Activated naive CD4-positive, alpha-beta T cell treated with anti-CD3 and anti-CD28 coated beads, Interleukin-2, amount 10 ng/mL, durations not matched to agents 7 days and 5 days (primary cell): ENCODE results near the gene CD300H.

ENCODE experiments used
- CTCF ChIA-PET: fragments of 350-600 bp; sonication (Branson Sonifier 250); formaldehyde crosslinking; loops from one replicate; lab custom pipeline; 2021; ENCODE audit warnings: antibody characterized with exemption; lab: Charles Lee
- DNase-seq: peaks from one replicate; pipeline ENCODE4 v3.0.0-alpha.2; 2020
- H3K27ac Mint-ChIP-seq: one replicate; pipeline ENCODE4 v1.8.0; 2021; ENCODE audit warnings: mild to moderate bottlenecking, moderate library complexity, mixed read lengths
- H3K27me3 Mint-ChIP-seq: one replicate; pipeline ENCODE4 v1.8.0; 2021; ENCODE audit warnings: mild to moderate bottlenecking, mixed read lengths
- H3K36me3 Mint-ChIP-seq: one replicate; pipeline ENCODE4 v1.8.0; 2021; ENCODE audit warnings: mixed read lengths
- H3K4me1 Mint-ChIP-seq: one replicate; pipeline ENCODE4 v1.8.0; 2021; ENCODE audit warnings: mixed read lengths
- H3K4me3 Mint-ChIP-seq: one replicate; pipeline ENCODE4 v1.8.0; 2021; ENCODE audit warnings: mild to moderate bottlenecking, moderate library complexity, mixed read lengths
- H3K9me3 Mint-ChIP-seq: one replicate; pipeline ENCODE4 v1.8.0; 2021; ENCODE audit warnings: mixed read lengths

The CD300H gene

GRCh38 chr17:74567397-74567796 lies at the start of gene CD300H:
TSS of gene CD300H (minus strand) at chr17:74567509.
- peaks cover 3% of the 10 kb centered on the region for H3K4me1 Mint-ChIP-seq
- no peak within 1 kb of the TSS for H3K27ac Mint-ChIP-seq
- H3K9me3 Mint-ChIP-seq = peaks cover 2% of the 10 kb centered on the region
- DNase-seq = no peak
- CTCF ChIA-PET = interaction anchor here (1.1 to 2.9 kb wide), 5 partner anchors 10 to 321 kb away, joined by 3 to 14 read pairs (median 10); partner anchors contain the start of gene RAB37
- H3K27me3 Mint-ChIP-seq = peaks cover 70% of the 10 kb centered on the region
- H3K4me3 Mint-ChIP-seq = no peak within 1 kb of the TSS
- no peaks in the 10 kb centered on the region for H3K36me3 Mint-ChIP-seq

GRCh38 chr17:74616696-74617095 lies 49.4 kb upstream of the CD300H start:
- H3K27ac Mint-ChIP-seq = no peak overlapping the region
- no peaks in the 10 kb centered on the region for H3K9me3 Mint-ChIP-seq
- peaks cover 43% of the 10 kb centered on the region for H3K27me3 Mint-ChIP-seq
- peaks cover 7% of the 10 kb centered on the region for H3K4me1 Mint-ChIP-seq
- DNase-seq = no peak
- no peaks in the 10 kb centered on the region for H3K36me3 Mint-ChIP-seq
- CTCF ChIA-PET = no interaction called here
- no peak overlapping the region for H3K4me3 Mint-ChIP-seq

GRCh38 chr17:74612046-74612445 lies 44.7 kb upstream of the CD300H start:
- peaks cover 7% of the 10 kb centered on the region for H3K4me1 Mint-ChIP-seq
- no peak overlapping the region for H3K27ac Mint-ChIP-seq
- CTCF ChIA-PET = interaction anchor here (1.2 to 2.2 kb wide), 3 partner anchors 46 to 126 kb away, joined by 3 to 8 read pairs (median 5); no protein-coding TSS in a partner anchor
- no peaks in the 10 kb centered on the region for H3K9me3 Mint-ChIP-seq
- DNase-seq = no peak
- H3K4me3 Mint-ChIP-seq = no peak overlapping the region
- H3K27me3 Mint-ChIP-seq = peaks cover 11% of the 10 kb centered on the region
- no peaks in the 10 kb centered on the region for H3K36me3 Mint-ChIP-seq

GRCh38 chr17:74610108-74610507 lies 42.8 kb upstream of the CD300H start:
- DNase-seq = peak; percentile 46
- H3K27ac Mint-ChIP-seq = no peak overlapping the region
- peaks cover 20% of the 10 kb centered on the region for H3K27me3 Mint-ChIP-seq
- no peaks in the 10 kb centered on the region for H3K9me3 Mint-ChIP-seq
- H3K4me1 Mint-ChIP-seq = peaks cover 7% of the 10 kb centered on the region
- CTCF ChIA-PET = no interaction called here
- H3K36me3 Mint-ChIP-seq = no peaks in the 10 kb centered on the region
- no peak overlapping the region for H3K4me3 Mint-ChIP-seq

GRCh38 chr17:74608511-74608910 lies 41.2 kb upstream of the CD300H start:
- CTCF ChIA-PET = no interaction called here
- Mint-ChIP-seq H3K27me3 (peaks cover 34% of the 10 kb centered on the region), H3K4me1 (peaks cover 9% of the 10 kb centered on the region), H3K4me3 (no peak overlapping the region), H3K9me3 (no peaks in the 10 kb centered on the region), H3K27ac (no peak overlapping the region), H3K36me3 (no peaks in the 10 kb centered on the region)
- DNase-seq = no peak

- no peaks in the 10 kb centered on the region for H3K36me3 Mint-ChIP-seq
- H3K27me3 Mint-ChIP-seq = peaks cover 44% of the 10 kb centered on the region
- no peaks in the 10 kb centered on the region for H3K9me3 Mint-ChIP-seq
- no peak overlapping the region for H3K4me3 Mint-ChIP-seq
- CTCF ChIA-PET = no interaction called here
- DNase-seq = no peak
- peaks cover 14% of the 10 kb centered on the region for H3K4me1 Mint-ChIP-seq
- no peak overlapping the region for H3K27ac Mint-ChIP-seq
Measured at GRCh38 chr17:74607221-74607620, 39.9 kb upstream of the CD300H start.

GRCh38 chr17:74606050-74606449 lies 38.7 kb upstream of the CD300H start:
- no peak overlapping the region for H3K4me3 Mint-ChIP-seq
- CTCF ChIA-PET = interaction anchor here (0.9 kb wide), 1 partner anchor 162 kb away, joined by 3 read pairs; no protein-coding TSS in a partner anchor
- H3K27me3 Mint-ChIP-seq = peaks cover 47% of the 10 kb centered on the region
- no peaks in the 10 kb centered on the region for H3K9me3 Mint-ChIP-seq
- no peak for DNase-seq
- H3K36me3 Mint-ChIP-seq = no peaks in the 10 kb centered on the region
- H3K27ac Mint-ChIP-seq = no peak overlapping the region
- H3K4me1 Mint-ChIP-seq = peaks cover 15% of the 10 kb centered on the region

- Mint-ChIP-seq H3K27me3 (peaks cover 53% of the 10 kb centered on the region), H3K36me3 (no peaks in the 10 kb centered on the region), H3K4me1 (peaks cover 15% of the 10 kb centered on the region), H3K4me3 (no peak overlapping the region), H3K27ac (no peak overlapping the region), H3K9me3 (no peaks in the 10 kb centered on the region)
- DNase-seq = no peak
- CTCF ChIA-PET = interaction anchor here (0.9 kb wide), 1 partner anchor 161 kb away, joined by 3 read pairs; no protein-coding TSS in a partner anchor
Measured at GRCh38 chr17:74605361-74605760, 38.1 kb upstream of the CD300H start.

GRCh38 chr17:74604761-74605160 lies 37.5 kb upstream of the CD300H start:
- no peak for DNase-seq
- CTCF ChIA-PET = interaction anchor here (2.3 kb wide), 1 partner anchor 236 kb away, joined by 8 read pairs; the partner anchor contains the start of gene GPR142
- Mint-ChIP-seq H3K4me1 (peaks cover 15% of the 10 kb centered on the region), H3K4me3 (no peak overlapping the region), H3K9me3 (no peaks in the 10 kb centered on the region), H3K36me3 (no peaks in the 10 kb centered on the region), H3K27me3 (peaks cover 57% of the 10 kb centered on the region), H3K27ac (no peak overlapping the region)

GRCh38 chr17:74604200-74604599 lies 36.9 kb upstream of the CD300H start:
- DNase-seq = no peak
- no peak overlapping the region for H3K4me3 Mint-ChIP-seq
- peaks cover 62% of the 10 kb centered on the region for H3K27me3 Mint-ChIP-seq
- H3K4me1 Mint-ChIP-seq = peaks cover 18% of the 10 kb centered on the region
- H3K36me3 Mint-ChIP-seq = no peaks in the 10 kb centered on the region
- no peak overlapping the region for H3K27ac Mint-ChIP-seq
- CTCF ChIA-PET = interaction anchor here (2.0 to 2.3 kb wide), 3 partner anchors 30 to 236 kb away, joined by 5 to 8 read pairs (median 7); partner anchors contain the start of gene GPR142
- H3K9me3 Mint-ChIP-seq = no peaks in the 10 kb centered on the region

GRCh38 chr17:74603746-74604145 lies 36.4 kb upstream of the CD300H start:
- Mint-ChIP-seq H3K27ac (no peak overlapping the region), H3K36me3 (no peaks in the 10 kb centered on the region), H3K4me1 (peaks cover 21% of the 10 kb centered on the region), H3K9me3 (no peaks in the 10 kb centered on the region), H3K27me3 (peaks cover 67% of the 10 kb centered on the region), H3K4me3 (no peak overlapping the region)
- DNase-seq = no peak
- CTCF ChIA-PET = interaction anchor here (0.6 to 2.3 kb wide), 10 partner anchors 10 to 235 kb away, joined by 3 to 8 read pairs (median 5); partner anchors contain the start of gene GPR142

- Mint-ChIP-seq H3K36me3 (no peaks in the 10 kb centered on the region), H3K4me3 (no peak overlapping the region), H3K27ac (no peak overlapping the region), H3K4me1 (peaks cover 26% of the 10 kb centered on the region), H3K9me3 (no peaks in the 10 kb centered on the region), H3K27me3 (peaks cover 70% of the 10 kb centered on the region)
- CTCF ChIA-PET = interaction anchor here (0.6 to 2.3 kb wide), 13 partner anchors 9 to 234 kb away, joined by 3 to 8 read pairs (median 5); partner anchors contain the start of gene GPR142
- no peak for DNase-seq
Measured at GRCh38 chr17:74603037-74603635, 35.8 kb upstream of the CD300H start.

GRCh38 chr17:74601944-74602572 lies 34.7 kb upstream of the CD300H start:
- Mint-ChIP-seq H3K4me1 (peaks cover 29% of the 10 kb centered on the region), H3K27me3 (peaks cover 67% of the 10 kb centered on the region), H3K9me3 (no peaks in the 10 kb centered on the region), H3K36me3 (no peaks in the 10 kb centered on the region), H3K27ac (no peak overlapping the region), H3K4me3 (no peak overlapping the region)
- CTCF ChIA-PET = interaction anchor here (0.7 to 2.3 kb wide), 5 partner anchors 10 to 144 kb away, joined by 3 to 7 read pairs (median 5); partner anchors contain the start of gene CD300LD
- peak; percentile 60 for DNase-seq

- Mint-ChIP-seq H3K4me1 (peaks cover 29% of the 10 kb centered on the region), H3K4me3 (no peak overlapping the region), H3K27ac (no peak overlapping the region), H3K9me3 (no peaks in the 10 kb centered on the region), H3K36me3 (no peaks in the 10 kb centered on the region), H3K27me3 (peaks cover 71% of the 10 kb centered on the region)
- CTCF ChIA-PET = interaction anchor here (1.0 kb wide), 1 partner anchor 162 kb away, joined by 3 read pairs; no protein-coding TSS in a partner anchor
- DNase-seq = no peak
Measured at GRCh38 chr17:74599448-74599939, 32.2 kb upstream of the CD300H start.
